ENCODE results near the gene WNT9A.
"Not testable (repeated sequence)": the region's sequence is repeated elsewhere in the genome, so short reads cannot be mapped to it uniquely, and the experiment has no call there.

The WNT9A gene

DNA sequence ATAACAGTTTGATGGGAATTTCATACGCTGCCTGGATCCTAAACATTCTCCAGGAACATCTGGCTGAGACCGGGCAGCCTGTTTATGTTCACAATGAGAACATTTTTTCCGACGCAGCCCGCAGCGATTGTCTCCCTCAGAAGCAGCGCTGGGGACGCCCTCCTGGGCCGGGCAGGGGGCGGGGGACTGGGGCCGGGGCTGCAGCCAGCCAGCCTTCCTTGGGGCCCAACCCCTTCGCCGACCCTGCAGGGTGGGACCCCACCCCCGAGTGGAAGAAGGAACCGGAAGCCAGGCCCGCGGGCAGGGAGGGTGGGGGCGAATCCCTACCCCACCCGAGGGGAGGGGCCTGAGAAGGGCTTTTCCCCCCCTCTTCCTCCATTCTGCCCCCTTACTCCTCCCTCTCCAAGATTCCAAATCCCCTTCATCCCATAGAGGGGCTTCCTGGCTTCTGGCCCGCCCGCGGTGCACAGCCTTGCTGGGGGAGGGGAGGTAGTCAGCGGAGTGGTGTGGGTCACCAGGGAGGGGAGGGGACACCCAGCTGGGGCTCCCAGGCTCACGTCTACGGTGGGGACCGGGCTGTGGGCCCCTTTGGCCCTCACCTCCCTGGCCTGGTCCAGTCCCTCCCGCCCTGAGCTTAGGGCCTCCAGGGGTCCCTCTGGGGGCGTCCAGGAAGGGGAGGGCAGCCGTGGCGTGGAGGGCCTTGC lies 60.6 kb downstream of the WNT9A start:
- DNase-seq (ENCODE audit: low read depth, low spot score) = peak; percentile 29

DNA sequence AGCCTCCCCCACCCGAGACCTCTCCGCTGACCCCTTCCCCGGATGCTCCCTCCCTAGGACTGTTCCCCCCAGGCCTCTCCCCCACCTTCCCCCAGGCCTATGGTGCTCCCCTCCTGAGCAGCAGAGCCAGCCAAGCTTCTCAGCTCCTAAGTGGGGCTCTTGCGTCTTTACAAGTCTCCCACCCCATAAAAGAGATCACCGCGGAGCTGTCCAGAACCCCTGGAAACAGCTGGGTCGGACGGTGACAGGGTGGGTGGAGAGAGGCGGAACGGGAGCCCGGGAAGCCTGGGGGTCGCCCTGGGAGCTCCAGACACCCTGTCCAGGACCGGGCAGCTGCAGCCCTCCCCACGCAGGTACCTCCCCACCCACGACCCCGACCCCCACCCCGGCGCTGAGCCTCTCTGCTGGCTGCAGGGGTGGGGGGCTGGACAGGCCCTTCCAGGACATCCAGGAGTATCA lies 61.2 kb downstream of the WNT9A start:
- no peak for DNase-seq (ENCODE audit: low read depth, low spot score)

DNA sequence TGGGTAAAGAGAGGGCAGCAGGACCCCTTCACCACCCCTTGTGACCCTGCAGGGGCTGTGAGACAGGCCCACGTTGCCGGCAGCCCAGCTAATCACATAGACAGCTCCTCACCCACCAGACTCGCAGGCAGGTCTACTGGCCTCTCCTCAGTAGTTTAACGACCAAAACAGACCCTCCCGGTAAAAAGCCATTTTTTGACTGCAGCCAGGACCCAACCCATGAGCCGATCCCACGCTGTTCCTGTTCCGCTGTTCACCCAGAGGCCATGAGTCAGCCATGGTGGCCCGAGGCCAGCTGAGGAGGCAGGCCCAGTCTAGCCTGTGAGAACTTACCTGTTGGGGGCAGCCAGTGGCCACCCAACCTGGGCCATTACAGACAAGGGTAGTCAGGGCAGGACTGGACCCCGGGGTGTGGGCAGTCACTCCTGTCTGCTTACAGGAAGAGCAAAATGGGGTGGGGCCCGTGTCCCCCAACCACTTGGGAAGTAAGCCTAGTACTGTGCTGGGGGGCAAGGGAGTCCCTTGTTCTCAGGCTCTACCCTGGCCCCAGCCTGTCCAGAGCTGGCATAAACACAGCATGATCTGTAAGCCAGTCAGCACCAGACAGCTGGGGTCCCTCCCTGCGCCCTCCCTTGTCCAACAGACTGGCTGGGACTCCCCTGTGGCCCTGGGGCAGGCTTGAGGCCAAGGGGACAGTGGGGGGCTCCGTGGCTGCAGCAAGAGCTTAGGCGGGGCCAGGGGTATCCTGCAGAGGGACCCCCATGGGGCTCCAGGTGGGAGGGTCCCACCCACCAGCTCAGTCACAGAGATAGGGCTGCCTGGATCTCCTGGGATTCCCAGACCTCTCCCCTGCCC lies 61.9 kb downstream of the WNT9A start:
- no peak for DNase-seq (ENCODE audit: low read depth, low spot score)

DNA sequence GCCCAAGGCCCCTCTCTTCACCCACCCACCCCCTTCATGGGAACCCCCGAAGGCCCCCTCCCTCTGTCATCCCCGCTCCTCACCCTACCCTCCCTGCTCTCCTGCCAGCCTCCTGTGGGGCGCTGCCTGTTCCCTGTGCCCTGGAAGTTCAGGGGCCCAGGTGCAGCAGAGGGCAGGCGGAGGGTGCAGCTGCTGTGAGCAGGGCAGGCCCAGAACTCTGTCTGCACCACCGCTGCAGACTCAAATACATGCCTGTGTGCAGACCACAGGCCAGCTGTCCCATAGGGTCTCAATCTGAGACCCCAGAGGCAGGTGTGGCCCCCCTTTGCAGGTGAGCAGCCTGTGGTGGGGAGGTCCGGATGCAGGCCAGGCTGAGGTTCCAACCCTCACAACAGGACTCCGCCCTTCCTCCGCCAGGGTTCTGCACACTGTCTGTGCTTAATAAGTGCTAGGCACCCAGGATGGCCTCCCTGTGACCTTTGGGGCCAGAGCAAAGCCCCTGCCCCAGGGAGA lies 62.5 kb downstream of the WNT9A start:
- no peak for DNase-seq (ENCODE audit: low read depth, low spot score)

DNA sequence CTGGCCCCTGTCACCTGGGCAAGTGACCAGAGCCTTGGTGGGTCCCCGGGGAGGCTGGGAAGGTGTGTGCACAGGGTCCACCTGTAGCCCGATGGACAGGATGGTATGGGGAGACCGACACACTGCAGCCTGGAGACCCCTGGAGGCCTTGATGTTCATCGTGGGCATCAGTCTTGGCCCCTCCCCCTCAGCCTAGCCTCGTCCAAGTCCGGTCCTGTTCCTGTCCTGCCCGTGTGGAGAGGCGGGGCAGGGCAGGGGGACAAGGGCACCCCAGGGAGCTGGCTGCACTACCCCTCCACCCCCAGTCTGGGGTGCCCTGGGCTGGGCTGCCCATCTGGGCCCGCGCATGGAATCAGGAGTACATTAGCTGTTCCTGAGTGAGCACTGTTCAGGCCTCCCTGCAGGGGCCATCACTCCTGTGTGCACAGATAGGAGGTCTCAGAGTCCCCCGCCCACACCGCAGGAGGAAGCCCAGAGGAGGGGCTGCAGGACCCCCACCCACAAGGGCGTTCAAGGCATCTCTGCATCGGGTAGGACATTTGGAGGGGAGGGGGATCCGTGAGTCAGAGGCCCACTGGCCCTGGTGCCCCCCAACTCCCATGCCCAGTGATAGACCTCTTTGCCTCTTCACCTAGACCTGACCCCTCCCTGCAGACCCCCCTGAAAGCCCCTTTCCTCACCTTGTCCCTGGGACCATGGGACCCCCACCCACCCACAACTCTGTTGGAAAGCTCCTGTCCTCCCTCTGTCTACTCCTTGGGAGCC lies 63.2 kb downstream of the WNT9A start:
- no peak for DNase-seq (ENCODE audit: low read depth, low spot score)

DNA sequence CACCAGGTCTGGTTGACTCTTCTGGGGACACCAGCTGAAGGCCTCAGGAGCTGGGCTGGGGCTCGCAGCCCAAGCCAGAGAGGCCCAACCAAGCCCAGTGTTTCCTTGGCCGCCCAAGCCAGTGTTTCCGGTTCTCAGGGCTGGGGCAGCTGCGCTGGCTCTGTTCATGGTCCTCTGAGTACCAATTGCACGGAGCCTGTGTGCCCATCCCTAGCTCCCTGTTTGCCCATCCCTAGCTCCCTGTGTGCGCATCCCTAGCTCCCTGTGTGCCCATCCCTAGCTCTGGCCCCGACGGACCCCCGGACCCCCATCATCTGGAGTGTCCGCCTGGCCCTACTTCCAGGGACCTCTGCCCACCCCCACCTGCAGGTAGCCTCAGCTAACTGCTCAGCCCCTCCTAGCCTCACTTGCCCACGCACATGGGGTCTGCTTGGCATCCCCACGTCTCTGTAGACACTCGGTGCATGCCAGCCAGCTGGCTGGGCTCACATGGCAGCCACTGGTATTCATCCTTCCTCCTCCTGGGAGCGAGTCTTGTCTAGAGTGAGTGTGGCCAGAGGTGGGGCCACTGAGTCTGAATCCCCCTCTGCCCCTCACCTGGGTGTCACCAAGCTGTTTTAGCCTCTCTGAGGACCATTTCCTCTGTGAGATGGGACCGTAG lies 64.0 kb downstream of the WNT9A start:
- no peak for DNase-seq (ENCODE audit: low read depth, low spot score)

DNA sequence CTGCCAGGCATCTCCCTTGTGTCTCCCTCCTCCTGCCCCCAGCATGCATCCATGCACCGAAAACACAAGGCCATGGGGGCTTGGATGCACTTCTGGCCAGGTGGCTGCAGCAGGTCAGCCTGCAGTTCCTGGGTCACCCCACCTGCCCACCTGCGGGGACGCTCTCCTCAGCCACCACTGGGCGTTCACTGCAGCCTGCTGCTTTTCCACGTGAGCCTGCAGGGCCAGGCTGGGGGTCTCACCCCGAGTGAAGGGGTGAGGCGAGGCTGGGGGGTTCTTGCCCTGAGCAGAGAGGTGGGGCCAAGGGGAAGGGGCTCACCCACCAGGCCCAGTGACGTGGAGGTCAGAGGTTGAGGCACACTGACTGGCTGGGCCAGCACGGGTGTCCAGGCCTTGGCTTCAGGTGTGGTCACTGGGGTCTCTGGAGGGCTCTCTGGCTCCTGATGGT lies 64.6 kb downstream of the WNT9A start:
- DNase-seq (ENCODE audit: low read depth, low spot score) = no peak

DNA sequence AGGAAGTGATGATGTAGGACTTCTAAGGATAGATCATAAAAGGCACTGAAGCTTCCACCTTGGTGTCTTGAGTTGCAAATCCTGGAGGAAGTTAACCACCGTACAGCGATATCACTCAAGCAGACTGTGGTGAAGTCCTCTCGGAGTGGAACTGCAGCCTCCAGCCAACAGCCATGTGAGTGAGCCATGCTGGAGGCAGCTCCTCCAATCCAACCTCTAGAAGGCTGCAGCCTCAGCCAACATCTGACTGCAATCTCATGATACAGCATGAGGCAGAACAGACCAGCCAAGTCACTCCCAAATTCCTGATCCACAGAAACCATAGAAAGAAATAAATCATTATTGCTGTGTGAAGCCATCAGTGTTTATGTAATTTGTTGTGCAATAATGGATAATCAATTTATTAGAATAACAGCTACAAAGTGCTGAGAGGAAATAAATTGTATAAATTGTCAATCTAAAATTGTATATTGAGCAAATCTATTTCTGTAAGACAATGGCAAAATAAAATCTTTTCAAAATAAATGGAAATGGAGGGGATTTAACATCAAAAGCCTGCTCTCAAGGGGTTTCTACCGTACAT lies 67.3 kb downstream of the WNT9A start:
- DNase-seq (ENCODE audit: low read depth, low spot score) = no peak

DNA sequence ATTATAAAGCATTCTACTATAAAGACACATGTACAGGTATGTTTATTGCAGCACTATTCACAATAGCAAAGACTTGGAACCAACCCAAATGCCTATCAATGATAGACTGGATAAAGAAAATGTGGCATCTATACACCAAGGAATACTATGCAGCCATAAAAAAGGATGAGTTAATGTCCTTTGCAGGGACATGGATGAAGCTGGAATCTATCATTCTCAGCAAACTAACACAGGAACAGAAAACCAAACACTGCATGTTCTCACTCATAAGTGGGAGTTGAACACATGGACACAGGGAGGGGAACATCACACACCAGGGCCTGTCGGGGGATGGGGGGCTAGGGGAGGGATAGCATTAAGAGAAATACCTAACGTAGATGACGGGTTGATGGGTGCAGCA lies 69.9 kb downstream of the WNT9A start:
- not testable (repeated sequence) for DNase-seq (ENCODE audit: low read depth, low spot score)

DNA sequence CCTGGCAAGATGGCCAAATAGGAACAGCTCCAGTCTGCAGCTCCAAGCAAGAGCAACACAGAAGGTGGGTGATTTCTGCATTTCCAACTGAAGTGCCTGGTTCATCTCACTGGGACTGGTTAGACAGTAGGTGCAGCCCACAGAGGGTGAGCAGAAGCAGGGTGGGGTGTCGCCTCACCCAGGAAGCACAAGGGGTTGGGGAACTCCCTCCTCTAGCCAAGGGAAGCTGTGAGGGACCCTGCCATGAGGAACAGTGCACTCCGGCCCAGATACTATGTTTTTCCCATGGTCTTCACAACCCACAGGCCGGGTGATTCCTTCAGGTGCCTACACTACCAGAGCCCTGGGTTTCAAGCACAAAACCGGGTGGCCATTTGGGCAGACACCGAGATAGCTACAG lies 75.8 kb downstream of the WNT9A start:
- DNase-seq (ENCODE audit: low read depth, low spot score) = not testable (repeated sequence)

DNA sequence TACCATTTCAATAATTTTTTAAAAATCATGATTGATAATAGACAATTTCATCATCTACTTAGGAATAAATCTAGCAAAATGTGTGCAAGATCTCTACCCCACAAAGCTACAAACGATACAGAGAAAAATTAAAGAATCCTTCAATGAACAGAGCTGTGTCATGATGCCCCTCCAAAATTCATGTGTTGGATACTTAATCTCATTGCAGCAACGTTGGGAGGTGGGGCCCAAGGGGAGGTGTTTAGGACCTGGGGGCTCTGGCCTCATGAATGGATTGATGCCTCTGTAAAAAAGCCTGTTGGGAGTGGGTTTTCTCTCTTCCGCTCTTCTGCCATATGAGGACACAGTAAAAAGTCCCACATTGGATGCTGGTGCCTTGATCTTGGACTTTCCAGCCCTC lies 77.4 kb downstream of the WNT9A start:
- no peak for DNase-seq (ENCODE audit: low read depth, low spot score)

DNA sequence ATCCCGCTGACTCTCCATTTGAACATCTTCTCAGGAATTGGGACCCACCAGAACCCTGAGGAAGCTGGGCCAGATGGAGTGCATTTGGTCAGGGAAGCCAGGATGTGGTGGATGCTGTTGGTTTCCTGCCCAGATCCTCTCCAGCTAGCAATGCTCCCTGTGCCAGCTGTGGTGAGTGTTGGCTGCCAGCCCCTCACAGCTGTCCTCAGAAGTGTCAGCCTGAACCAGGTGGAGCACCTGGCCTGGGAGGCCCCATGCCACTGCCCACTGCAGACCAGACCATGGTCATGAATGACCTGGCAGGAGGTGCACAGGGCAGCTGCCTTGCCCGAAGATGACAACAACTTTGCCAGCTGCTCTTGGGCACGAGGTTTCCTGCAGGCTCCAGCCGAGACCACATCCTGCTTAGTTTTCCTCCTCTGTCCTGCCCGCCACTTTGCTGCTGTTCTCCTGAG lies 77.9 kb downstream of the WNT9A start:
- no peak for DNase-seq (ENCODE audit: low read depth, low spot score)

DNA sequence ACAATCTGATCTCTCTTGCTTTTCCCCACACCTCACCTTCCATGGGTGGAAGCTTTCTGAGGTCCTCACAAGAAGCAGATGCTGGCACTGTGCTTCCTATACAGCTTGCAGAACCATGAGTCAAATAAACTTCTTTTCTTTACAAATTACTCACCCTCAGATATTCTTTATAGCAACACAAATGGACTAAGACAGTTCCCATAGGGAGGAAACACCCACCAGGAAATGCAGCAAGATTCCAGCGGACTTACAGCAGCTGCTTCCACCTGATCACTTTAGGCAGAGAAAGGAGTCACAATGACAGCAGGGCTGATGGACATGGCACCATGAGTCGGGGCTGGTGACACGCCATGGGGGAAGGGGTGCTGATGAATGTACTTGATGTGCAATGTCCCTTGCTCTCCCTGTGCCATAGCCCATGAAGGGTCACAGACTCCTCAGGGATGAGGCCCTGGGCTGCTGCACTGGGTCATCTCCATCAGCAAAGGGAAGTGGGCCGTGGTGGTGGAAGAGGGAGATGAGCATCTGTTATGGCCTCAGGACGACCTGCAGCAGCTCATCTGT lies 78.4 kb downstream of the WNT9A start:
- DNase-seq (ENCODE audit: low read depth, low spot score) = no peak
